ENCODE results near the gene KCNK7. TPM values are rescaled to one million over a fixed set of nuclear protein-coding genes. Genes with fewer than 3 reads are reported as not detected.
A peak's percentile ranks its signal among the peaks of the same experiment; 100 is the strongest.

The KCNK7 gene
- total RNA-seq, 3 donors from 2014 or later (not counting 1 experiment from before 2014, with no cell fraction given) = 6.3 to 11.2 (median 7.1) TPM

GRCh38 chr11:65553301-65554001 is 42.1 kb downstream of the KCNK7 start:
- intact Hi-C loops (cut with micrococcal nuclease) = no loop called here
- H3K27me3 Mint-ChIP-seq (ENCODE audit: low read depth in 2 of 2) = no peaks in the 10 kb centered on the region
- DNase-seq (peak in 1 of 2 donors; percentile 87), ATAC-seq (peak; percentile 48 to 75 (median 54))
- Histone ChIP-seq H3K27ac (ENCODE audit: low read length) (peak overlapping the region; percentile 12), H3K9me3 (ENCODE audit: control insufficient read depth, insufficient read depth, low read length) (no peaks in the 10 kb centered on the region), H3K36me3 (ENCODE audit: control insufficient read depth, insufficient read depth, low read length) (peaks cover 10% of the 10 kb centered on the region), H3K27me3 (ENCODE audit: control insufficient read depth, insufficient read depth, low read length) (no peaks in the 10 kb centered on the region), H3K4me3 (ENCODE audit: low read length) (no peak overlapping the region), H3K4me1 (ENCODE audit: control insufficient read depth, insufficient read depth, low read length) (peaks cover 65% of the 10 kb centered on the region)
- peak overlapping the region in 1 of 2 donors; percentile 38 for H3K27ac Mint-ChIP-seq
- WGBS (ENCODE audit: insufficient coverage) = 43% methylated on average over 37 of the region's 37 CpGs
- H3K9me3 Mint-ChIP-seq = no peaks in the 10 kb centered on the region
- no peaks in the 10 kb centered on the region for H3K36me3 Mint-ChIP-seq
- no peak for TF ChIP-seq CTCF (IDR thresholded peaks at IDR 0.05)
- H3K4me3 Mint-ChIP-seq = peak overlapping the region; percentile 42
- peaks cover 39 to 62% of the 10 kb centered on the region in 2 donors for H3K4me1 Mint-ChIP-seq

GRCh38 chr11:65552388-65552951 is 43.1 kb downstream of the KCNK7 start:
- Mint-ChIP-seq H3K9me3 (no peaks in the 10 kb centered on the region), H3K4me1 (peaks cover 46 to 68% of the 10 kb centered on the region in 2 donors), H3K36me3 (no peaks in the 10 kb centered on the region), H3K27ac (peak overlapping the region; percentile 60 to 64), H3K27me3 (ENCODE audit: low read depth in 2 of 2) (no peaks in the 10 kb centered on the region), H3K4me3 (peak overlapping the region; percentile 28)
- ATAC-seq = no peak
- intact Hi-C loops (cut with micrococcal nuclease) = no loop called here
- no peak overlapping the region for H3K27ac ChIP-seq (ENCODE audit: low read length)
- H3K27me3 ChIP-seq (ENCODE audit: control insufficient read depth, insufficient read depth, low read length) = no peaks in the 10 kb centered on the region
- TF ChIP-seq CTCF (IDR thresholded peaks at IDR 0.05) = no peak
- no peak overlapping the region for H3K4me3 ChIP-seq (ENCODE audit: low read length)
- peaks cover 73% of the 10 kb centered on the region for H3K4me1 ChIP-seq (ENCODE audit: control insufficient read depth, insufficient read depth, low read length)
- peak in 1 of 2 donors; percentile 33 for DNase-seq
- no peaks in the 10 kb centered on the region for H3K9me3 ChIP-seq (ENCODE audit: control insufficient read depth, insufficient read depth, low read length)
- 82% methylated on average over 9 of the region's 9 CpGs for WGBS (ENCODE audit: insufficient coverage)
- H3K36me3 ChIP-seq (ENCODE audit: control insufficient read depth, insufficient read depth, low read length) = peaks cover 10% of the 10 kb centered on the region

GRCh38 chr11:65551572-65552387 is 43.8 kb downstream of the KCNK7 start:
- WGBS (ENCODE audit: insufficient coverage) = 53% methylated on average over 17 of the region's 17 CpGs
- ATAC-seq = peak; percentile 44 to 64 (median 50)
- Mint-ChIP-seq H3K27ac (peak overlapping the region; percentile 60 to 64), H3K4me3 (peak overlapping the region; percentile 28), H3K9me3 (no peaks in the 10 kb centered on the region), H3K36me3 (no peaks in the 10 kb centered on the region), H3K27me3 (ENCODE audit: low read depth in 2 of 2) (no peaks in the 10 kb centered on the region), H3K4me1 (peaks cover 46 to 63% of the 10 kb centered on the region in 2 donors)
- H3K36me3 ChIP-seq (ENCODE audit: control insufficient read depth, insufficient read depth, low read length) = peaks cover 10% of the 10 kb centered on the region
- peaks cover 73% of the 10 kb centered on the region for H3K4me1 ChIP-seq (ENCODE audit: control insufficient read depth, insufficient read depth, low read length)
- intact Hi-C loops (cut with micrococcal nuclease) = no loop called here
- H3K27me3 ChIP-seq (ENCODE audit: control insufficient read depth, insufficient read depth, low read length) = no peaks in the 10 kb centered on the region
- H3K27ac ChIP-seq (ENCODE audit: low read length) = no peak overlapping the region
- H3K9me3 ChIP-seq (ENCODE audit: control insufficient read depth, insufficient read depth, low read length) = no peaks in the 10 kb centered on the region
- peak; percentile 52 to 80 for DNase-seq
- H3K4me3 ChIP-seq (ENCODE audit: low read length) = no peak overlapping the region
- TF ChIP-seq CTCF (IDR thresholded peaks at IDR 0.05) = peak; percentile 20
